Neuronal stem cell (in vitro differentiated cells): ENCODE results near the gene RIC1.

ENCODE experiments used
- DNase-seq: peaks from one replicate; pipeline ENCODE4 v3.0.0-alpha.2; 2013; ENCODE audit warnings: low spot score
- H2AFZ ChIP-seq: one replicate; pipeline ENCODE4 v1.6.1; 2013; ENCODE audit warnings: mild to moderate bottlenecking, low read length, inconsistent platforms
- H2AK5ac ChIP-seq: 2 replicates; pipeline ENCODE4 v1.6.1; 2013; ENCODE audit warnings: low read depth, mild to moderate bottlenecking, inconsistent platforms, low read length, moderate library complexity, mixed read lengths
- H2BK120ac ChIP-seq: 2 replicates; pipeline ENCODE4 v1.6.1; 2013; ENCODE audit warnings: low read depth, mild to moderate bottlenecking, inconsistent platforms, low read length, moderate library complexity, mixed read lengths
- H2BK12ac ChIP-seq: one replicate; pipeline ENCODE4 v1.6.1; 2013; ENCODE audit warnings: low read length, inconsistent platforms
- H2BK15ac ChIP-seq: 2 replicates; pipeline ENCODE4 v1.6.1; 2013; ENCODE audit warnings: mild to moderate bottlenecking, low read length, inconsistent platforms, mixed read lengths
- H2BK5ac ChIP-seq: one replicate; pipeline ENCODE4 v1.6.1; 2013; ENCODE audit warnings: inconsistent platforms, mild to moderate bottlenecking, low read length, moderate library complexity
- H3K14ac ChIP-seq: one replicate; pipeline ENCODE4 v1.6.1; 2013; ENCODE audit warnings: low read length, inconsistent platforms
- H3K18ac ChIP-seq: 2 replicates; pipeline ENCODE4 v1.6.1; 2013; ENCODE audit warnings: low read length, inconsistent platforms
- H3K23ac ChIP-seq: 2 replicates; pipeline ENCODE4 v1.6.1; 2013; ENCODE audit warnings: low read depth, mild to moderate bottlenecking, mixed read lengths, low read length, inconsistent platforms; ENCODE audit not compliant: poor library complexity
- H3K27ac ChIP-seq: replicated peaks from 3 replicates; pipeline ENCODE4 v1.5.1; 2013; ENCODE audit warnings: low read length, inconsistent platforms
- H3K27me3 ChIP-seq, 3 experiments: 2 replicates each; pipeline ENCODE4 v1.6.1; 2013; ENCODE audit warnings: low read length in 3 of 3, mild to moderate bottlenecking in 2 of 3, inconsistent platforms in 1 of 3, low read depth in 1 of 3, mixed read lengths in 1 of 3, moderate library complexity in 1 of 3; ENCODE audit not compliant: control insufficient read depth in 3 of 3, insufficient read depth in 3 of 3
- H3K36me3 ChIP-seq, 2 donors: replicated peaks in 1 of 2; 2 replicates each; pipeline ENCODE4 v1.6.1; 2013; ENCODE audit warnings: low read length in 2 of 2; ENCODE audit not compliant: control insufficient read depth in 2 of 2, insufficient read depth in 2 of 2
- H3K4ac ChIP-seq: 2 replicates; pipeline ENCODE4 v1.6.1; 2013; ENCODE audit warnings: inconsistent platforms, mild to moderate bottlenecking, low read length, moderate library complexity
- H3K4me1 ChIP-seq, 2 donors: 1 replicate in 1 of 2; 2 replicates in 1 of 2; pipeline ENCODE4 v1.6.1; 2013; ENCODE audit warnings: low read length in 2 of 2, low read depth in 1 of 2; ENCODE audit not compliant: control insufficient read depth in 2 of 2, insufficient read depth in 1 of 2
- H3K4me2 ChIP-seq: one replicate; pipeline ENCODE4 v1.6.1; 2013; ENCODE audit warnings: mild to moderate bottlenecking, low read length, inconsistent platforms; ENCODE audit not compliant: insufficient read depth, poor library complexity, severe bottlenecking
- H3K4me3 ChIP-seq, 2 donors: 2 replicates each; pipeline ENCODE4 v1.5.1; 2013; ENCODE audit warnings: low read length in 2 of 2, mild to moderate bottlenecking in 2 of 2, inconsistent platforms in 1 of 2, moderate library complexity in 1 of 2
- H3K79me1 ChIP-seq: one replicate; pipeline ENCODE4 v1.6.1; 2013; ENCODE audit warnings: low read depth, mild to moderate bottlenecking, inconsistent platforms, low read length, moderate library complexity
- H3K9ac ChIP-seq: one replicate; pipeline ENCODE4 v1.6.1; 2013; ENCODE audit warnings: mild to moderate bottlenecking, low read depth, low read length, inconsistent platforms; ENCODE audit not compliant: poor library complexity
- H3K9me3 ChIP-seq, 2 donors: replicated peaks in 1 of 2; 2 replicates each; pipeline versions ENCODE3 to v1.6.1; 2013; ENCODE audit warnings: low read length in 2 of 2, mild to moderate bottlenecking in 2 of 2, inconsistent platforms in 1 of 2, low read depth in 1 of 2, mixed read lengths in 1 of 2, moderate library complexity in 1 of 2; ENCODE audit not compliant: control insufficient read depth in 2 of 2, insufficient read depth in 1 of 2
- H4K8ac ChIP-seq: one replicate; pipeline ENCODE4 v1.6.1; 2013; ENCODE audit warnings: low read depth, mild to moderate bottlenecking, inconsistent platforms, low read length, moderate library complexity
- H4K91ac ChIP-seq: one replicate; pipeline ENCODE4 v1.6.1; 2013; ENCODE audit warnings: low read length, low read depth, mild to moderate bottlenecking, inconsistent platforms; ENCODE audit not compliant: poor library complexity
- WGBS, 2 donors: extraction: QIAGEN DNeasy Blood & Tissue Kit; methylation state at CpG; one replicate each; pipeline ENCODE4 v1.1.7; 2013; ENCODE audit warnings: missing lambda C conversion rate in 2 of 2, mixed read lengths in 1 of 2; ENCODE audit not compliant: insufficient read length in 2 of 2, insufficient replicate concordance in 1 of 2; ENCODE audit errors: extremely low coverage in 2 of 2; 5-methylcytosine and 5-hydroxymethylcytosine counted together

RIC1 gene

GRCh38 chr9:5684101-5684500 lies 55.2 kb downstream of the RIC1 start:
- Histone ChIP-seq H3K79me1 (peaks cover 3% of the 10 kb centered on the region), H2BK15ac (no peak overlapping the region), H4K8ac (no peak overlapping the region), H4K91ac (no peak overlapping the region), H3K9ac (no peak overlapping the region), H2BK5ac (no peak overlapping the region), H2BK120ac (no peak overlapping the region), H3K18ac (no peak overlapping the region), H3K4me2 (no peak overlapping the region), H2BK12ac (no peak overlapping the region), H3K14ac (no peak overlapping the region), H3K9me3 (peaks cover 0 to 5% of the 10 kb centered on the region in 2 donors), H3K27ac (no peak overlapping the region), H3K4me1 (no peaks in the 10 kb centered on the region), H3K23ac (no peak overlapping the region), H3K4ac (no peak overlapping the region), H3K27me3 (no peaks in the 10 kb centered on the region), H3K4me3 (no peak overlapping the region), H3K36me3 (no peaks in the 10 kb centered on the region), H2AFZ (no peak overlapping the region), H2AK5ac (no peak overlapping the region)
- WGBS, 2 donors, result no CpG with 5 or more reads among the region's 7 CpGs
- DNase-seq, result no peak

DNA sequence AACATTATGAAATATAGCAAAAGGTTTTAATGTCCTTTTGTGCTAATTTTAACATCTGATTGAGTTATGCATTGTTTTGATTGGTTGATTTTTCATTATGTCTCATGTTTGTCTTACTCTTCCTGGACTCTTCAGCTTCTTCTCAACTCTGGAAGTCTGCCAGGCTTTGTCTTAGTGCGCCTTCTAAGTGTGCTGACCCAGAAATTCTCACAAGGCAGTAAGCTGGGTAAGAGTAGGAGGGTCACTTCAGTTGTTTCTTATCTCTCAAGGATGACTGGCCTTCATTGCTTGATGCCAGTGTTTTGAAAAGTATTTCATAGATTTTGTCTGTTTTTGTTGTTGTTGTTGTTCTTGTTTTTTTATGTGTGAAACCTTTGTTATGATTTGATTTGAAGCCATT lies 59.2 kb downstream of the RIC1 start:
- Histone ChIP-seq H3K18ac (no peak overlapping the region), H2BK12ac (no peak overlapping the region), H2BK120ac (no peak overlapping the region), H3K27me3 (no peaks in the 10 kb centered on the region), H3K9me3 (peaks cover 0 to 5% of the 10 kb centered on the region in 2 donors), H3K4me3 (no peak overlapping the region), H2AK5ac (no peak overlapping the region), H2AFZ (no peak overlapping the region), H2BK15ac (no peak overlapping the region), H2BK5ac (no peak overlapping the region), H3K4me1 (no peaks in the 10 kb centered on the region), H3K14ac (no peak overlapping the region), H4K91ac (no peak overlapping the region), H3K27ac (no peak overlapping the region), H3K4ac (no peak overlapping the region), H3K9ac (no peak overlapping the region), H3K36me3 (peaks cover 0 to 5% of the 10 kb centered on the region in 2 donors), H3K4me2 (no peak overlapping the region), H3K79me1 (peaks cover 3% of the 10 kb centered on the region), H4K8ac (no peak overlapping the region), H3K23ac (no peak overlapping the region)
- no peak for DNase-seq
- no CpG with 5 or more reads among the region's 1 CpG for WGBS, 2 donors

DNA sequence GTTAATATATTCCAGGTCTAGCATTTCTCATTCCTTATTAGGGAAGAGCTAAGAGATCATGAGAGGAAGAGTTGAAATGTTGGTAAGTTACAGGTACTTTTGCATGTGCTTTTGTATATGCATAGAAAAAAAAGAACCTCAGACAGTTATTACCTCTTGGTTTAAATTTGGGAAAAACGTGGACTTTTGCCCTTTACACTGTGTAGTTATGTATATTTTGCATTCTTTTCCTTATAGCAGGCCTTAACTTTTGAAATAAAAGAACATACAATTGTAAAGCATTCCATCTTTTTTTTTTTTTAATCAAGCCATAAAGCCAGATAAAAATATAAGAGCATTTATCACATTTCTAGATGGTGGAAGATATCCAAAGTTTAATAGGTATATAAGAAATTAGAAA lies 61.4 kb downstream of the RIC1 start:
- no peak overlapping the region for H2BK15ac ChIP-seq
- H3K79me1 ChIP-seq, result no peaks in the 10 kb centered on the region
- no peak overlapping the region for H2BK5ac ChIP-seq
- H3K27me3 ChIP-seq, result no peaks in the 10 kb centered on the region
- no peak overlapping the region for H4K8ac ChIP-seq
- H3K18ac ChIP-seq, result no peak overlapping the region
- no peak for DNase-seq
- no peak overlapping the region for H3K23ac ChIP-seq
- H2AK5ac ChIP-seq, result no peak overlapping the region
- no peak overlapping the region for H3K27ac ChIP-seq
- peaks cover 0 to 5% of the 10 kb centered on the region in 2 donors for H3K36me3 ChIP-seq
- H4K91ac ChIP-seq, result no peak overlapping the region
- no peak overlapping the region for H2AFZ ChIP-seq
- no peak overlapping the region for H3K4ac ChIP-seq
- H3K4me1 ChIP-seq, result no peaks in the 10 kb centered on the region
- H2BK12ac ChIP-seq, result no peak overlapping the region
- no peaks in the 10 kb centered on the region for H3K9me3 ChIP-seq
- H2BK120ac ChIP-seq, result no peak overlapping the region
- H3K14ac ChIP-seq, result no peak overlapping the region
- no peak overlapping the region for H3K9ac ChIP-seq
- no peak overlapping the region for H3K4me2 ChIP-seq
- no CpG with 5 or more reads among the region's 1 CpG for WGBS, 2 donors
- H3K4me3 ChIP-seq, result no peak overlapping the region

GRCh38 chr9:5695860-5696259 lies 67.0 kb downstream of the RIC1 start:
- no peak overlapping the region for H4K91ac ChIP-seq
- H3K4ac ChIP-seq, result no peak overlapping the region
- no peaks in the 10 kb centered on the region for H3K9me3 ChIP-seq
- peaks cover 0 to 8% of the 10 kb centered on the region in 2 donors for H3K36me3 ChIP-seq
- H3K23ac ChIP-seq, result no peak overlapping the region
- no peak for DNase-seq
- no peak overlapping the region for H3K27ac ChIP-seq
- no peak overlapping the region for H2BK5ac ChIP-seq
- H3K4me1 ChIP-seq, result no peaks in the 10 kb centered on the region
- H2BK120ac ChIP-seq, result no peak overlapping the region
- no peak overlapping the region for H2AK5ac ChIP-seq
- no peak overlapping the region for H3K18ac ChIP-seq
- WGBS, 2 donors, result no CpG with 5 or more reads among the region's 2 CpGs
- H3K79me1 ChIP-seq, result no peaks in the 10 kb centered on the region
- no peak overlapping the region for H2BK12ac ChIP-seq
- no peak overlapping the region for H3K9ac ChIP-seq
- H3K27me3 ChIP-seq, result no peaks in the 10 kb centered on the region
- H2BK15ac ChIP-seq, result no peak overlapping the region
- no peak overlapping the region for H3K4me3 ChIP-seq
- no peak overlapping the region for H3K14ac ChIP-seq
- no peak overlapping the region for H3K4me2 ChIP-seq
- no peak overlapping the region for H4K8ac ChIP-seq
- no peak overlapping the region for H2AFZ ChIP-seq
